HG03108 (cell line): ENCODE data around the gene PPIAL4G.
A peak's percentile ranks its signal among the peaks of the same experiment; 100 is the strongest.
"Not testable (repeated sequence)": the region's sequence is repeated elsewhere in the genome, so short reads cannot be mapped to it uniquely, and the experiment has no call there.

Experiments used
- ATAC-seq: cut with Tn5 transposase; IDR thresholded peaks from one replicate; pipeline ENCODE4 v1.9.1; 2021; ENCODE audit warnings: moderate library complexity; ENCODE audit not compliant: unreplicated experiment

PPIAL4G gene

GRCh38 chr1:148483029-148483428 lies at the start of gene PPIAL4G:
PPIAL4G (minus strand) TSS chr1:148483302; CDS start chr1:148483252, 50 bp downstream.
- not testable (repeated sequence) for ATAC-seq

- not testable (repeated sequence) for ATAC-seq
Measured at GRCh38 chr1:148532158-148532557, 49.1 kb upstream of the PPIAL4G start.

- not testable (repeated sequence) for ATAC-seq
Measured at GRCh38 chr1:148529101-148529567, 46.0 kb upstream of the PPIAL4G start.

- not testable (repeated sequence) for ATAC-seq
Measured at GRCh38 chr1:148528591-148528990, 45.5 kb upstream of the PPIAL4G start.

GRCh38 chr1:148526587-148526986 lies 43.5 kb upstream of the PPIAL4G start:
- not testable (repeated sequence) for ATAC-seq

- ATAC-seq = not testable (repeated sequence)
Measured at GRCh38 chr1:148523205-148524144, 40.4 kb upstream of the PPIAL4G start.

- ATAC-seq = peak; percentile 70
Measured at GRCh38 chr1:148522561-148523204, 39.6 kb upstream of the PPIAL4G start.

- peak; percentile 57 for ATAC-seq
Measured at GRCh38 chr1:148522072-148522471, 39.0 kb upstream of the PPIAL4G start.

GRCh38 chr1:148514310-148514709 lies 31.2 kb upstream of the PPIAL4G start:
- ATAC-seq = not testable (repeated sequence)

GRCh38 chr1:148512571-148513184 lies 29.6 kb upstream of the PPIAL4G start:
- not testable (repeated sequence) for ATAC-seq

GRCh38 chr1:148493933-148494332 lies 10.8 kb upstream of the PPIAL4G start:
- not testable (repeated sequence) for ATAC-seq

GRCh38 chr1:148481134-148481533 lies 2.0 kb downstream of the PPIAL4G start:
- not testable (repeated sequence) for ATAC-seq

GRCh38 chr1:148459694-148460093 lies 23.4 kb downstream of the PPIAL4G start:
- ATAC-seq = not testable (repeated sequence)

- ATAC-seq = not testable (repeated sequence)
Measured at GRCh38 chr1:148458901-148459581, 24.1 kb downstream of the PPIAL4G start.

GRCh38 chr1:148458398-148458797 lies 24.7 kb downstream of the PPIAL4G start:
- not testable (repeated sequence) for ATAC-seq

GRCh38 chr1:148452845-148453244 lies 30.3 kb downstream of the PPIAL4G start:
- not testable (repeated sequence) for ATAC-seq

GRCh38 chr1:148439654-148440325 lies 43.3 kb downstream of the PPIAL4G start:
- not testable (repeated sequence) for ATAC-seq

GRCh38 chr1:148435406-148435805 lies 47.7 kb downstream of the PPIAL4G start:
- no peak for ATAC-seq

GRCh38 chr1:148434832-148435231 lies 48.3 kb downstream of the PPIAL4G start:
- ATAC-seq = no peak

- not testable (repeated sequence) for ATAC-seq
Measured at GRCh38 chr1:148432916-148433317, 50.2 kb downstream of the PPIAL4G start.
